H9 (cell line): ENCODE data around the gene CALN1. TPM values are rescaled to one million over a fixed set of nuclear protein-coding genes. Genes with fewer than 3 reads are reported as not detected.

Source experiments
- DNase-seq: peaks from one replicate; pipeline ENCODE4 v3.0.0-alpha.2; 2017
- H2AFZ ChIP-seq: one replicate; pipeline ENCODE4 v1.6.1; 2013; ENCODE audit warnings: mild to moderate bottlenecking, low read length, control low read depth, moderate library complexity
- H2AK5ac ChIP-seq: 2 replicates; pipeline ENCODE4 v1.6.1; 2013; ENCODE audit warnings: low read length, control low read depth, mixed read lengths; ENCODE audit not compliant: insufficient read length
- H2BK120ac ChIP-seq: one replicate; pipeline ENCODE4 v1.6.1; 2013; ENCODE audit warnings: low read depth, mild to moderate bottlenecking, low read length, control low read depth, inconsistent platforms; ENCODE audit not compliant: poor library complexity, severe bottlenecking
- H2BK12ac ChIP-seq: 2 replicates; pipeline ENCODE4 v1.6.1; 2013; ENCODE audit warnings: low read length, control low read depth, mixed read lengths, low read depth; ENCODE audit not compliant: insufficient read length
- H2BK15ac ChIP-seq: 2 replicates; pipeline ENCODE4 v1.6.1; 2013; ENCODE audit warnings: low read depth, low read length, control low read depth
- H2BK20ac ChIP-seq: one replicate; pipeline ENCODE4 v1.6.1; 2013; ENCODE audit warnings: low read depth, mild to moderate bottlenecking, low read length, control low read depth, inconsistent platforms; ENCODE audit not compliant: poor library complexity, severe bottlenecking
- H2BK5ac ChIP-seq: 2 replicates; pipeline ENCODE4 v1.6.1; 2013; ENCODE audit warnings: low read length, control low read depth, mixed read lengths; ENCODE audit not compliant: insufficient read length
- H3K14ac ChIP-seq: 2 replicates; pipeline ENCODE4 v1.6.1; 2013; ENCODE audit warnings: low read length, control low read depth; ENCODE audit not compliant: insufficient read depth
- H3K18ac ChIP-seq: 2 replicates; pipeline ENCODE4 v1.6.1; 2013; ENCODE audit warnings: low read depth, mild to moderate bottlenecking, mixed read lengths, low read length, control low read depth; ENCODE audit not compliant: insufficient read length
- H3K23ac ChIP-seq: 2 replicates; pipeline ENCODE4 v1.6.1; 2013; ENCODE audit warnings: low read length, control low read depth, mixed read lengths, low read depth; ENCODE audit not compliant: insufficient read length
- H3K23me2 ChIP-seq: 2 replicates; pipeline ENCODE4 v1.6.1; 2013; ENCODE audit warnings: low read depth, mild to moderate bottlenecking, mixed read lengths, low read length, control low read depth; ENCODE audit not compliant: insufficient read length, poor library complexity, severe bottlenecking
- H3K27ac ChIP-seq: 2 replicates; pipeline ENCODE4 v1.5.1; 2013; ENCODE audit warnings: low read length, control low read depth, mixed read lengths, low read depth; ENCODE audit not compliant: insufficient read length
- H3K27me3 ChIP-seq: 2 replicates; pipeline ENCODE4 v1.6.1; 2013; ENCODE audit warnings: low read length, control low read depth, inconsistent platforms; ENCODE audit not compliant: insufficient read depth
- H3K4ac ChIP-seq: 2 replicates; pipeline ENCODE4 v1.6.1; 2013; ENCODE audit warnings: low read depth, mild to moderate bottlenecking, control low read depth, inconsistent platforms, low read length, moderate library complexity
- H3K4me1 ChIP-seq: 2 replicates; pipeline ENCODE4 v1.6.1; 2013; ENCODE audit warnings: low read length, control low read depth, inconsistent platforms; ENCODE audit not compliant: insufficient read depth
- H3K4me2 ChIP-seq: 2 replicates; pipeline ENCODE4 v1.6.1; 2013; ENCODE audit warnings: low read length, control low read depth, mixed read lengths; ENCODE audit not compliant: insufficient read length, insufficient read depth
- H3K56ac ChIP-seq: 2 replicates; pipeline ENCODE4 v1.6.1; 2013; ENCODE audit warnings: low read depth, mild to moderate bottlenecking, mixed read lengths, low read length, control low read depth; ENCODE audit not compliant: insufficient read length
- H3K79me1 ChIP-seq: 2 replicates; pipeline ENCODE4 v1.6.1; 2013; ENCODE audit warnings: low read depth, mild to moderate bottlenecking, moderate library complexity, low read length, control low read depth, inconsistent platforms; ENCODE audit not compliant: insufficient read depth, poor library complexity, severe bottlenecking
- H3K79me2 ChIP-seq: 2 replicates; pipeline ENCODE4 v1.6.1; 2013; ENCODE audit warnings: low read length, control low read depth, inconsistent platforms; ENCODE audit not compliant: insufficient read depth
- H3K9ac ChIP-seq: 2 replicates; pipeline ENCODE4 v1.6.1; 2013; ENCODE audit warnings: low read length, control low read depth, mixed read lengths; ENCODE audit not compliant: insufficient read length; ENCODE audit errors: extremely low read depth
- H3K9me3 ChIP-seq: one replicate; pipeline ENCODE4 v1.6.1; 2013; ENCODE audit warnings: low read depth, low read length, inconsistent platforms; ENCODE audit not compliant: control insufficient read depth
- H3T11ph ChIP-seq: one replicate; pipeline ENCODE4 v1.6.1; 2013; ENCODE audit warnings: mild to moderate bottlenecking, low read length, control low read depth, inconsistent platforms
- H4K20me1 ChIP-seq: one replicate; pipeline ENCODE4 v1.6.1; 2013; ENCODE audit not compliant: control insufficient read depth, insufficient read length, insufficient read depth
- H4K5ac ChIP-seq: 2 replicates; pipeline ENCODE4 v1.6.1; 2013; ENCODE audit warnings: low read depth, mild to moderate bottlenecking, mixed read lengths, low read length, control low read depth; ENCODE audit not compliant: insufficient read length
- H4K8ac ChIP-seq: replicated peaks from 2 replicates; pipeline ENCODE4 v1.6.1; 2013; ENCODE audit warnings: low read length, control low read depth, mixed read lengths, low read depth; ENCODE audit not compliant: insufficient read length
- H4K91ac ChIP-seq: 2 replicates; pipeline ENCODE4 v1.6.1; 2013; ENCODE audit warnings: low read depth, mild to moderate bottlenecking, moderate library complexity, mixed read lengths, low read length, control low read depth; ENCODE audit not compliant: insufficient read length
- H3K27ac Mint-ChIP-seq, 3 experiments: 2 replicates in 2 of 3; 3 replicates in 1 of 3; pipeline ENCODE4 v1.8.0; 2020 to 2021; ENCODE audit warnings: mixed read lengths in 3 of 3, mild to moderate bottlenecking in 1 of 3, moderate library complexity in 1 of 3
- H3K27me3 Mint-ChIP-seq: 2 replicates; pipeline ENCODE4 v1.8.0; 2021; ENCODE audit warnings: low read depth, mild to moderate bottlenecking, moderate library complexity, mixed read lengths
- H3K36me3 Mint-ChIP-seq, 3 experiments: 2 replicates in 2 of 3; 3 replicates in 1 of 3; pipeline ENCODE4 v1.8.0; 2020 to 2021; ENCODE audit warnings: low read depth in 3 of 3, mixed read lengths in 3 of 3; ENCODE audit not compliant: insufficient read depth in 1 of 3
- H3K4me1 Mint-ChIP-seq, 2 experiments: 2 replicates each; pipeline ENCODE4 v1.8.0; 2020; ENCODE audit warnings: mixed read lengths in 2 of 2
- H3K4me3 Mint-ChIP-seq, 2 experiments: 2 replicates in 1 of 2; 3 replicates in 1 of 2; pipeline ENCODE4 v1.8.0; 2020 to 2021; ENCODE audit warnings: mild to moderate bottlenecking in 2 of 2, mixed read lengths in 2 of 2, moderate library complexity in 1 of 2
- H3K9me3 Mint-ChIP-seq, 2 experiments: 2 replicates in 1 of 2; 3 replicates in 1 of 2; pipeline ENCODE4 v1.8.0; 2020; ENCODE audit warnings: mild to moderate bottlenecking in 2 of 2, mixed read lengths in 2 of 2, moderate library complexity in 1 of 2
- WGBS: extraction: QIAGEN DNeasy Blood & Tissue Kit; methylation state at CpG from one replicate; pipeline ENCODE4 v1.1.7; 2013; ENCODE audit warnings: missing lambda C conversion rate, low lambda C conversion rate, mixed read lengths; ENCODE audit not compliant: insufficient read length; ENCODE audit errors: extremely low coverage; 5-methylcytosine and 5-hydroxymethylcytosine counted together
- total RNA-seq: library from RNA; stranded (reverse); gene quantifications from 2 replicates; pipeline ENCODE4 v1.2.1, GENCODE V29; 2021
- TF ChIP-seq, protein P1 (sequence below): fragments of 200-600 bp; sonication (generic); conservative IDR thresholded peaks from 3 replicates; pipeline ENCODE4 v1.8.0; 2021; ENCODE audit warnings: antibody characterized with exemption, mild to moderate bottlenecking

Gene CALN1
- total RNA-seq, 1 experiment from 2014 or later, result 2.8 TPM

DNA sequence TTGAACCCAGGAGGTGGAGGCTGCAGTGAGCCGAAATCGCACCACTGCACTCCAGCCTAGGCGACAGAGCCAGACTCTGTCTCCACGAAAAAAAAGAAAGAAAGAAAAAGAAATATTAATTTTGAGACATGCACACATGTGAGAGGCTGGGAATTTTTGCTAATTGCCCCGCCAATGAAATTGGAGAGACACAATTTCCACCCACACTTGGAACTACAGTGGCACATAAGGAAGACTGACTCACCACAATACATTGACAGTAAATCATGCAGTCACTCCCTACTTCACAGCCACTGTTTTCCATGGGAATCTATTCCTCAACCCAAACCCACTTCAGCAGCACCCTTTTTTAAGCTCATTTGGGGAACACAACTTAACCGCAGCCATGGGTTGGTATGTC is 139.7 kb downstream of the CALN1 start:
- H3K4me2 ChIP-seq, result no peak overlapping the region
- no peak overlapping the region for H3K56ac ChIP-seq
- no peak overlapping the region for H4K91ac ChIP-seq
- Mint-ChIP-seq H3K4me3 (no peak overlapping the region), H3K27me3 (no peaks in the 10 kb centered on the region; the same call in 1 of the 2 replicates), H3K9me3 (peaks cover 20 to 21% of the 10 kb centered on the region in 2 experiments), H3K27ac (no peak overlapping the region), H3K36me3 (peaks cover 17 to 39% (median 34%) of the 10 kb centered on the region in 3 experiments), H3K4me1 (peaks cover 17 to 18% of the 10 kb centered on the region in 2 experiments)
- H3K14ac ChIP-seq, result no peak overlapping the region
- TF ChIP-seq, protein P1, sequence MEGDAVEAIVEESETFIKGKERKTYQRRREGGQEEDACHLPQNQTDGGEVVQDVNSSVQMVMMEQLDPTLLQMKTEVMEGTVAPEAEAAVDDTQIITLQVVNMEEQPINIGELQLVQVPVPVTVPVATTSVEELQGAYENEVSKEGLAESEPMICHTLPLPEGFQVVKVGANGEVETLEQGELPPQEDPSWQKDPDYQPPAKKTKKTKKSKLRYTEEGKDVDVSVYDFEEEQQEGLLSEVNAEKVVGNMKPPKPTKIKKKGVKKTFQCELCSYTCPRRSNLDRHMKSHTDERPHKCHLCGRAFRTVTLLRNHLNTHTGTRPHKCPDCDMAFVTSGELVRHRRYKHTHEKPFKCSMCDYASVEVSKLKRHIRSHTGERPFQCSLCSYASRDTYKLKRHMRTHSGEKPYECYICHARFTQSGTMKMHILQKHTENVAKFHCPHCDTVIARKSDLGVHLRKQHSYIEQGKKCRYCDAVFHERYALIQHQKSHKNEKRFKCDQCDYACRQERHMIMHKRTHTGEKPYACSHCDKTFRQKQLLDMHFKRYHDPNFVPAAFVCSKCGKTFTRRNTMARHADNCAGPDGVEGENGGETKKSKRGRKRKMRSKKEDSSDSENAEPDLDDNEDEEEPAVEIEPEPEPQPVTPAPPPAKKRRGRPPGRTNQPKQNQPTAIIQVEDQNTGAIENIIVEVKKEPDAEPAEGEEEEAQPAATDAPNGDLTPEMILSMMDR, result no peak
- no peak overlapping the region for H4K8ac ChIP-seq
- DNase-seq, result no peak
- H3K4me1 ChIP-seq, result no peaks in the 10 kb centered on the region
- H3K9me3 ChIP-seq, result peaks cover 7% of the 10 kb centered on the region
- no peak overlapping the region for H2BK5ac ChIP-seq
- H2BK120ac ChIP-seq, result no peak overlapping the region
- no peak overlapping the region for H2BK12ac ChIP-seq
- no peak overlapping the region for H2AFZ ChIP-seq
- no peak overlapping the region for H4K5ac ChIP-seq
- H3K79me1 ChIP-seq, result no peaks in the 10 kb centered on the region
- no peak overlapping the region for H3K27ac ChIP-seq
- H3K18ac ChIP-seq, result no peak overlapping the region
- H3T11ph ChIP-seq, result no peak overlapping the region
- H3K23ac ChIP-seq, result no peak overlapping the region
- no peaks in the 10 kb centered on the region for H4K20me1 ChIP-seq
- no peak overlapping the region for H3K4ac ChIP-seq
- H2BK15ac ChIP-seq, result no peak overlapping the region
- WGBS, result no CpG with 5 or more reads among the region's 6 CpGs
- H3K79me2 ChIP-seq, result no peaks in the 10 kb centered on the region; the same call in 1 of the 2 replicates
- no peak overlapping the region for H3K9ac ChIP-seq
- H3K27me3 ChIP-seq, result no peaks in the 10 kb centered on the region
- H2BK20ac ChIP-seq, result no peak overlapping the region
- H2AK5ac ChIP-seq, result no peak overlapping the region
- no peaks in the 10 kb centered on the region for H3K23me2 ChIP-seq
